Activated naive CD8-positive, alpha-beta T cell (primary cell): ENCODE measurements around the gene ASCC3.
"Not testable (repeated sequence)": the region's sequence is repeated elsewhere in the genome, so short reads cannot be mapped to it uniquely, and the experiment has no call there.

ENCODE experiments used
- H3K27ac Mint-ChIP-seq: one replicate; pipeline ENCODE4 v1.8.0; 2021; ENCODE audit warnings: mixed read lengths
- H3K27me3 Mint-ChIP-seq: one replicate; pipeline ENCODE4 v1.8.0; 2021; ENCODE audit warnings: mixed read lengths
- H3K36me3 Mint-ChIP-seq: one replicate; pipeline ENCODE4 v1.8.0; 2021; ENCODE audit warnings: mixed read lengths
- H3K4me1 Mint-ChIP-seq: one replicate; pipeline ENCODE4 v1.8.0; 2021; ENCODE audit warnings: low read depth, mixed read lengths
- H3K4me3 Mint-ChIP-seq: one replicate; pipeline ENCODE4 v1.8.0; 2021; ENCODE audit warnings: mild to moderate bottlenecking, mixed read lengths
- H3K9me3 Mint-ChIP-seq: one replicate; pipeline ENCODE4 v1.8.0; 2021; ENCODE audit warnings: low read depth, mixed read lengths

ASCC3 gene

GRCh38 chr6:100803264-100804045, 77.7 kb downstream of the ASCC3 start:
- H3K9me3 Mint-ChIP-seq, result no peaks in the 10 kb centered on the region
- peaks cover 3% of the 10 kb centered on the region for H3K4me1 Mint-ChIP-seq
- peaks cover 22% of the 10 kb centered on the region for H3K36me3 Mint-ChIP-seq
- H3K27me3 Mint-ChIP-seq, result no peaks in the 10 kb centered on the region
- no peak overlapping the region for H3K4me3 Mint-ChIP-seq
- H3K27ac Mint-ChIP-seq, result no peak overlapping the region

GRCh38 chr6:100801036-100801435, 80.1 kb downstream of the ASCC3 start:
- no peaks in the 10 kb centered on the region for H3K27me3 Mint-ChIP-seq
- H3K36me3 Mint-ChIP-seq, result peaks cover 23% of the 10 kb centered on the region

GRCh38 chr6:100796049-100796823, 84.9 kb downstream of the ASCC3 start:
- Mint-ChIP-seq H3K4me3 (no peak overlapping the region), H3K4me1 (no peaks in the 10 kb centered on the region), H3K9me3 (no peaks in the 10 kb centered on the region), H3K27me3 (no peaks in the 10 kb centered on the region), H3K36me3 (peaks cover 27% of the 10 kb centered on the region), H3K27ac (no peak overlapping the region)

More at GRCh38 chr6:100801036-100801435, 80.1 kb downstream of the ASCC3 start:
- Mint-ChIP-seq H3K4me3 (no peak overlapping the region), H3K27ac (no peak overlapping the region), H3K9me3 (no peaks in the 10 kb centered on the region), H3K4me1 (peaks cover 2% of the 10 kb centered on the region)

GRCh38 chr6:100790084-100790483, 91.0 kb downstream of the ASCC3 start:
- H3K9me3 Mint-ChIP-seq, result no peaks in the 10 kb centered on the region
- peaks cover 25% of the 10 kb centered on the region for H3K36me3 Mint-ChIP-seq
- H3K4me1 Mint-ChIP-seq, result no peaks in the 10 kb centered on the region
- H3K27ac Mint-ChIP-seq, result no peak overlapping the region
- no peaks in the 10 kb centered on the region for H3K27me3 Mint-ChIP-seq
- H3K4me3 Mint-ChIP-seq, result no peak overlapping the region

GRCh38 chr6:100785982-100786381, 95.1 kb downstream of the ASCC3 start:
- no peaks in the 10 kb centered on the region for H3K27me3 Mint-ChIP-seq
- no peak overlapping the region for H3K4me3 Mint-ChIP-seq
- H3K27ac Mint-ChIP-seq, result no peak overlapping the region
- H3K36me3 Mint-ChIP-seq, result peaks cover 21% of the 10 kb centered on the region
- H3K9me3 Mint-ChIP-seq, result no peaks in the 10 kb centered on the region
- no peaks in the 10 kb centered on the region for H3K4me1 Mint-ChIP-seq

- H3K36me3 Mint-ChIP-seq, result peaks cover 9% of the 10 kb centered on the region
- no peaks in the 10 kb centered on the region for H3K4me1 Mint-ChIP-seq
- no peak overlapping the region for H3K27ac Mint-ChIP-seq
- no peaks in the 10 kb centered on the region for H3K9me3 Mint-ChIP-seq
- H3K27me3 Mint-ChIP-seq, result no peaks in the 10 kb centered on the region
- no peak overlapping the region for H3K4me3 Mint-ChIP-seq
Measured at GRCh38 chr6:100780648-100781047, 100.5 kb downstream of the ASCC3 start.

- Mint-ChIP-seq H3K36me3 (peaks cover 12% of the 10 kb centered on the region), H3K4me3 (no peak overlapping the region), H3K4me1 (no peaks in the 10 kb centered on the region), H3K27ac (no peak overlapping the region), H3K9me3 (no peaks in the 10 kb centered on the region), H3K27me3 (no peaks in the 10 kb centered on the region)
Measured at GRCh38 chr6:100775667-100776066, 105.5 kb downstream of the ASCC3 start.

GRCh38 chr6:100774681-100775080, 106.4 kb downstream of the ASCC3 start:
- Mint-ChIP-seq H3K4me3 (no peak overlapping the region), H3K9me3 (no peaks in the 10 kb centered on the region), H3K27ac (no peak overlapping the region), H3K36me3 (peaks cover 14% of the 10 kb centered on the region), H3K27me3 (no peaks in the 10 kb centered on the region), H3K4me1 (no peaks in the 10 kb centered on the region)

GRCh38 chr6:100768816-100769351, 112.2 kb downstream of the ASCC3 start:
- Mint-ChIP-seq H3K27ac (no peak overlapping the region), H3K4me1 (no peaks in the 10 kb centered on the region), H3K27me3 (no peaks in the 10 kb centered on the region), H3K9me3 (peaks cover 11% of the 10 kb centered on the region), H3K4me3 (no peak overlapping the region), H3K36me3 (peaks cover 36% of the 10 kb centered on the region)

GRCh38 chr6:100763617-100764241, 117.4 kb downstream of the ASCC3 start:
- H3K9me3 Mint-ChIP-seq, result peaks cover 13% of the 10 kb centered on the region
- H3K4me1 Mint-ChIP-seq, result peaks cover 3% of the 10 kb centered on the region
- H3K27ac Mint-ChIP-seq, result no peak overlapping the region
- no peak overlapping the region for H3K4me3 Mint-ChIP-seq
- no peaks in the 10 kb centered on the region for H3K27me3 Mint-ChIP-seq
- peaks cover 77% of the 10 kb centered on the region for H3K36me3 Mint-ChIP-seq

- Mint-ChIP-seq H3K4me3 (no peak overlapping the region), H3K27me3 (no peaks in the 10 kb centered on the region), H3K36me3 (peaks cover 82% of the 10 kb centered on the region), H3K27ac (no peak overlapping the region), H3K4me1 (peaks cover 3% of the 10 kb centered on the region), H3K9me3 (peaks cover 13% of the 10 kb centered on the region)
Measured at GRCh38 chr6:100761841-100762240, 119.3 kb downstream of the ASCC3 start.

- H3K4me1 Mint-ChIP-seq, H3K27me3 Mint-ChIP-seq, H3K9me3 Mint-ChIP-seq, H3K4me3 Mint-ChIP-seq, H3K27ac Mint-ChIP-seq: not testable (repeated sequence)
- H3K36me3 Mint-ChIP-seq, result peaks cover 62% of the 10 kb centered on the region
Measured at GRCh38 chr6:100758386-100758785, 122.7 kb downstream of the ASCC3 start.

- H3K4me1 Mint-ChIP-seq, result no peaks in the 10 kb centered on the region
- no peaks in the 10 kb centered on the region for H3K27me3 Mint-ChIP-seq
- H3K27ac Mint-ChIP-seq, result no peak overlapping the region
- no peaks in the 10 kb centered on the region for H3K9me3 Mint-ChIP-seq
- H3K36me3 Mint-ChIP-seq, result peaks cover 27% of the 10 kb centered on the region
- H3K4me3 Mint-ChIP-seq, result no peak overlapping the region
Measured at GRCh38 chr6:100753421-100753820, 127.7 kb downstream of the ASCC3 start.

- Mint-ChIP-seq H3K4me3 (no peak overlapping the region), H3K9me3 (no peaks in the 10 kb centered on the region), H3K27ac (no peak overlapping the region), H3K36me3 (peaks cover 28% of the 10 kb centered on the region), H3K4me1 (peaks cover 1% of the 10 kb centered on the region), H3K27me3 (no peaks in the 10 kb centered on the region)
Measured at GRCh38 chr6:100751590-100751989, 129.5 kb downstream of the ASCC3 start.
